Measurements from ENCODE around the gene CACNB4.
A peak's percentile ranks its signal among the peaks of the same experiment; 100 is the strongest.

Gene CACNB4

GRCh38 chr2:152046940-152047339 is 51.9 kb downstream of the CACNB4 start:
- Histone ChIP-seq H3K9ac (no peak overlapping the region), H3K79me2 (no peaks in the 10 kb centered on the region), H3K36me3 (ENCODE audit: control insufficient read depth, insufficient read depth, low read length) (no peaks in the 10 kb centered on the region), H3K4me2 (ENCODE audit: low read length) (no peak overlapping the region), H3K27me3 (ENCODE audit: control insufficient read depth, insufficient read depth, low read length) (no peaks in the 10 kb centered on the region), H3K9me3 (ENCODE audit: control insufficient read depth, low read length) (no peaks in the 10 kb centered on the region), H3K4me3 (ENCODE audit: low read depth, low read length) (no peak overlapping the region), H3K27ac (no peak overlapping the region), H2AFZ (no peak overlapping the region), H3K4me1 (no peaks in the 10 kb centered on the region)
- no peak for TF ChIP-seq CTCF (IDR thresholded peaks at IDR 0.05)

- no peaks in the 10 kb centered on the region for H3K27me3 ChIP-seq (ENCODE audit: control insufficient read depth, insufficient read depth, low read length)
- no peaks in the 10 kb centered on the region for H3K4me1 ChIP-seq
- no peak overlapping the region for H3K27ac ChIP-seq
- H3K79me2 ChIP-seq: no peaks in the 10 kb centered on the region
- no peaks in the 10 kb centered on the region for H3K9me3 ChIP-seq (ENCODE audit: control insufficient read depth, low read length)
- H3K36me3 ChIP-seq (ENCODE audit: control insufficient read depth, insufficient read depth, low read length): no peaks in the 10 kb centered on the region
- no peak overlapping the region for H3K4me2 ChIP-seq (ENCODE audit: low read length)
- H2AFZ ChIP-seq: no peak overlapping the region
- no peak for TF ChIP-seq CTCF (IDR thresholded peaks at IDR 0.05)
- no peak overlapping the region for H3K9ac ChIP-seq
- no peak overlapping the region for H3K4me3 ChIP-seq (ENCODE audit: low read depth, low read length)
These were observed 55.9 kb downstream of the CACNB4 start for GRCh38 chr2:152042636-152043615.

- Histone ChIP-seq H3K4me3 (ENCODE audit: low read depth, low read length) (no peak overlapping the region), H3K79me2 (no peaks in the 10 kb centered on the region), H2AFZ (peak overlapping the region; percentile 59), H3K4me2 (ENCODE audit: low read length) (no peak overlapping the region), H3K9ac (no peak overlapping the region), H3K27me3 (ENCODE audit: control insufficient read depth, insufficient read depth, low read length) (no peaks in the 10 kb centered on the region), H3K9me3 (ENCODE audit: control insufficient read depth, low read length) (no peaks in the 10 kb centered on the region), H3K4me1 (no peaks in the 10 kb centered on the region), H3K36me3 (ENCODE audit: control insufficient read depth, insufficient read depth, low read length) (no peaks in the 10 kb centered on the region), H3K27ac (no peak overlapping the region)
- TF ChIP-seq CTCF (IDR thresholded peaks at IDR 0.05): no peak
These were observed 60.3 kb downstream of the CACNB4 start for GRCh38 chr2:152038441-152038958.

GRCh38 chr2:152037743-152038435 is 61.0 kb downstream of the CACNB4 start:
- Histone ChIP-seq H3K4me3 (ENCODE audit: low read depth, low read length) (no peak overlapping the region), H3K9me3 (ENCODE audit: control insufficient read depth, low read length) (no peaks in the 10 kb centered on the region), H3K4me1 (no peaks in the 10 kb centered on the region), H3K4me2 (ENCODE audit: low read length) (no peak overlapping the region), H3K79me2 (no peaks in the 10 kb centered on the region), H3K9ac (no peak overlapping the region), H3K27me3 (ENCODE audit: control insufficient read depth, insufficient read depth, low read length) (no peaks in the 10 kb centered on the region), H3K36me3 (ENCODE audit: control insufficient read depth, insufficient read depth, low read length) (no peaks in the 10 kb centered on the region), H2AFZ (peak overlapping the region; percentile 59), H3K27ac (no peak overlapping the region)
- no peak for TF ChIP-seq CTCF (IDR thresholded peaks at IDR 0.05)

Measured in parathyroid adenoma (tissue), 2 donors.